Osteocyte (in vitro differentiated cells): ENCODE results near the gene CCDC106. TPM values are rescaled to one million over a fixed set of nuclear protein-coding genes. Genes with fewer than 3 reads are reported as not detected.

Experiments
- DNase-seq: peaks from one replicate; pipeline ENCODE4 v3.0.0; 2021; ENCODE audit warnings: mixed read lengths; ENCODE audit not compliant: unreplicated experiment; ENCODE audit errors: extremely low spot score
- H3K27ac Mint-ChIP-seq: one replicate; pipeline ENCODE4 v1.8.0; 2021; ENCODE audit warnings: mild to moderate bottlenecking, mixed read lengths; ENCODE audit not compliant: unreplicated experiment
- H3K27me3 Mint-ChIP-seq: one replicate; pipeline ENCODE4 v1.8.0; 2021; ENCODE audit warnings: mixed read lengths; ENCODE audit not compliant: unreplicated experiment
- H3K36me3 Mint-ChIP-seq: one replicate; pipeline ENCODE4 v1.8.0; 2021; ENCODE audit warnings: mixed read lengths; ENCODE audit not compliant: unreplicated experiment
- H3K4me1 Mint-ChIP-seq: one replicate; pipeline ENCODE4 v1.8.0; 2021; ENCODE audit warnings: mixed read lengths; ENCODE audit not compliant: unreplicated experiment
- H3K4me3 Mint-ChIP-seq: one replicate; pipeline ENCODE4 v1.8.0; 2021; ENCODE audit warnings: mild to moderate bottlenecking, moderate library complexity, mixed read lengths; ENCODE audit not compliant: unreplicated experiment
- H3K9me3 Mint-ChIP-seq: one replicate; pipeline ENCODE4 v1.8.0; 2021; ENCODE audit warnings: mixed read lengths; ENCODE audit not compliant: unreplicated experiment
- CTCF ChIP-seq: fragments of 200-600 bp; sonication (generic); IDR thresholded peaks from 2 replicates; pipeline ENCODE4 v1.5.0; 2021; ENCODE audit warnings: antibody characterized with exemption, mild to moderate bottlenecking, moderate library complexity
- total RNA-seq: library from RNA; stranded (reverse); gene quantifications from 2 replicates; pipeline ENCODE4 v1.2.1, GENCODE V29; 2021

The CCDC106 gene
- total RNA-seq, 1 donor from 2014 or later: 25.9 TPM

- no peak for DNase-seq
- H3K9me3 Mint-ChIP-seq: no peaks in the 10 kb centered on the region
Observed at GRCh38 chr19:55672418-55672817, 24.4 kb downstream of the CCDC106 start.

GRCh38 chr19:55673465-55673864, 25.5 kb downstream of the CCDC106 start:
- TF ChIP-seq CTCF: no peak
- Mint-ChIP-seq H3K27ac (peak overlapping the region; percentile 27), H3K9me3 (no peaks in the 10 kb centered on the region), H3K4me3 (no peak overlapping the region), H3K36me3 (peaks cover 16% of the 10 kb centered on the region), H3K27me3 (no peaks in the 10 kb centered on the region), H3K4me1 (peaks cover 42% of the 10 kb centered on the region)
- no peak for DNase-seq

More at GRCh38 chr19:55672418-55672817, 24.4 kb downstream of the CCDC106 start:
- Mint-ChIP-seq H3K4me3 (no peak overlapping the region), H3K27ac (no peak overlapping the region), H3K27me3 (no peaks in the 10 kb centered on the region), H3K36me3 (peaks cover 13% of the 10 kb centered on the region), H3K4me1 (peaks cover 37% of the 10 kb centered on the region)
- no peak for TF ChIP-seq CTCF

GRCh38 chr19:55673889-55674288, 25.9 kb downstream of the CCDC106 start:
- H3K9me3 Mint-ChIP-seq: no peaks in the 10 kb centered on the region
- no peaks in the 10 kb centered on the region for H3K27me3 Mint-ChIP-seq
- TF ChIP-seq CTCF: no peak
- H3K36me3 Mint-ChIP-seq: peaks cover 17% of the 10 kb centered on the region
- DNase-seq: no peak
- H3K27ac Mint-ChIP-seq: peak overlapping the region; percentile 27
- H3K4me3 Mint-ChIP-seq: no peak overlapping the region
- H3K4me1 Mint-ChIP-seq: peaks cover 44% of the 10 kb centered on the region

- Mint-ChIP-seq H3K9me3 (no peaks in the 10 kb centered on the region), H3K36me3 (peaks cover 14% of the 10 kb centered on the region), H3K27me3 (no peaks in the 10 kb centered on the region), H3K27ac (peak overlapping the region; percentile 70), H3K4me1 (peaks cover 44% of the 10 kb centered on the region), H3K4me3 (peak overlapping the region; percentile 97)
- DNase-seq: no peak
- TF ChIP-seq CTCF: no peak
Observed at GRCh38 chr19:55674459-55674840, 26.4 kb downstream of the CCDC106 start.

- H3K4me1 Mint-ChIP-seq: peaks cover 44% of the 10 kb centered on the region
- no peaks in the 10 kb centered on the region for H3K9me3 Mint-ChIP-seq
- H3K27ac Mint-ChIP-seq: peak within 1 kb of the TSS; percentile 92
- no peaks in the 10 kb centered on the region for H3K27me3 Mint-ChIP-seq
- TF ChIP-seq CTCF: no peak
- DNase-seq: peak; percentile 98
- H3K36me3 Mint-ChIP-seq: peaks cover 13% of the 10 kb centered on the region
- H3K4me3 Mint-ChIP-seq: peak within 1 kb of the TSS; percentile 97
Observed at GRCh38 chr19:55674841-55675660, 27.0 kb downstream of the CCDC106 start, which contains the start of gene EPN1. Gene EPN1, plus strand, starts transcription at chr19:55675226. Its CDS starts 3,402 bp downstream, at chr19:55678628.
